ENCODE measurements around the gene PLPP7.
A peak's percentile ranks its signal among the peaks of the same experiment; 100 is the strongest.
"Not testable (repeated sequence)": the region's sequence is repeated elsewhere in the genome, so short reads cannot be mapped to it uniquely, and the experiment has no call there.

PLPP7 gene
- 0 to 0.09 (median 0) reads per million in 3 donors for total RNA-seq

DNA sequence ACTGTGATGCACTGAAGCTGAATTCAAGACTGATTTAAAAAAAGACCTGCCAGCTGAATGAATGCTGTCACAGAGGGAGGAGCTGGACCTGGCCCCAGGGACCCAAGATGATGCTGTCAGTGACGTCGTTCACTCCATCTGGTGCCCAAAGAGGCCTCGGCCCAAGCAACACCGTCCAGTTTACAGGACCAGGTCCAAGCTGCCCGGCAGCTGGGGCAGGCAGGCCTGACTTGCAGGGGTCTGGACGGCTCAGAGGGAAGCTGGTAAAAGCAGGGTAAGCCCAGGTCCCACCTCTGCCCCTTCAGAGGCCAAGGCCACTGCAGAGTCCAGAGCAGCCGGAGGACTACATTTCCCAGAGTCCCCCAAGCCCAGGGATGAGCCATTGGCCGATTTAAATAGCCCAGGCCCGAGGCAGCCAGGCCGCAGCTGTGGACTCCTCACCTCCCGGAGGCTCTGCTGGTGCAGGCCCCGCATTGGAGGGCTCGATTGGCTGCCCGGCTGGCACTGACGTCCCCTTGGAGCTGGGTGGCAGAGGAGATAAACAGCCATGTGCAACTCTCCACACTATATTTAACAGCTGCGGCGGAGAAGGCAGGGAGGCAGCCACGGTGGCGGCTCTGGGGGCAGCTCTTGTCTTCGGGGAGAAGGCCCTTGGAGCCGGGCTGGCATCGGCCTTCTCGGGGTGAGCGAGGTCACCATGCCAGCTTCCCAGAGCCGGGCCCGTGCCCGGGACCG is at the start of gene PLPP7:
PLPP7 (plus strand) TSS at position 423 of the 735 bp plus-strand sequence; CDS start at position 698, 275 bp downstream.
- H3K27me3 ChIP-seq (replicated peaks; ENCODE audit: control insufficient read depth, insufficient read depth, low read length, poor library complexity, severe bottlenecking): no peaks in the 10 kb centered on the region
- H3K9me3 ChIP-seq (ENCODE audit: control insufficient read depth, low read length): no peaks in the 10 kb centered on the region
- DNase-seq: no peak
- H3K4me3 ChIP-seq (ENCODE audit: insufficient read depth, low read depth, low read length, poor library complexity, severe bottlenecking): no peak within 1 kb of the TSS
- no peak within 1 kb of the TSS for H3K27ac ChIP-seq (ENCODE audit: insufficient read depth, low read length, poor library complexity, severe bottlenecking)
- no peaks in the 10 kb centered on the region for H3K4me1 ChIP-seq (ENCODE audit: control insufficient read depth, insufficient read depth, low read length, poor library complexity, severe bottlenecking)
- H3K36me3 ChIP-seq (ENCODE audit: control insufficient read depth, insufficient read depth, low read length): no peaks in the 10 kb centered on the region

DNA sequence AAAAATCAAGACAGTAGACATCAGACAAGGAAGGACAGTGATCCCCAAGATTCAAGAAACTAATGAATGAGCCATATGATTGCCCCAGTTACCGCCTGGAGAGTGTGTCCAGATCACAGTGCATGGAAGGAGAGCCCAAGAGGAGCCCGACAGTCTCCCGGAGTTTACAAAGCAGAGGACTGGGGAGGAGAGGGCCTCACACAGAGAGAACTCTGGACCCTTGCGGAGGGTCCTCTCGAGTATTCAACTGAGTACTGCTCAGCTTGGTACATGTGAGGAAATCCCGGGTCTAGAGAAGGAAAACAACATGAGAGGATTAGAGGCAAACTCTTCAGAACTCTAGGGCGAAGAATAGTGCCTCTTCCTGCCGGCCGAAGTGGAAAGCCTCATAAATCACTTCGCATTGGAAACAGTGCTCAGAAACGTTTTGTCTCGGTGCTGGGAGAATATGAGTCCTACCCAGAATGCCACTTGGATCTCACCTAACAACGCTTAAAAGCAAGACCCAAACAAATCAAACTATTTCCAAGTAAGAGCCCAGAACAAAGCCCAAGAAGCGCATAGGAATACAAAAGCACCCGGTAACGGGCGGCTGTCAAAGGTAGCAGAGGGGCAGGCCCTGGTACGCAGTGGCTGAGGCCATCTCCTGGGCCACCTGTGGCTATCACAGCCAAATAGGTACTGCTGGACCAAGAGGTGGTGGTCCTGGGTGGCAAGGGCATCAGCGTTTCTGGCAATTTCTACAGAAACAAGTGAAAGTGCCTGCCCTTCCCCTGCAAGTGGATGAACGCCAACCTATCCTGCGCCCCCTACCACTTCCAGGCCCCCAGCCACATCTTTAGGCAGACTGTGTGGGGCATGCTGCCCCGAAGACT is 49.2 kb upstream of the PLPP7 start:
- H3K27ac ChIP-seq (ENCODE audit: insufficient read depth, low read length, poor library complexity, severe bottlenecking): no peak overlapping the region
- DNase-seq: no peak
- peaks cover 5% of the 10 kb centered on the region for H3K36me3 ChIP-seq (ENCODE audit: control insufficient read depth, insufficient read depth, low read length)
- H3K4me3 ChIP-seq (ENCODE audit: insufficient read depth, low read depth, low read length, poor library complexity, severe bottlenecking): no peak overlapping the region
- no peaks in the 10 kb centered on the region for H3K27me3 ChIP-seq (replicated peaks; ENCODE audit: control insufficient read depth, insufficient read depth, low read length, poor library complexity, severe bottlenecking)
- peaks cover 27% of the 10 kb centered on the region for H3K4me1 ChIP-seq (ENCODE audit: control insufficient read depth, insufficient read depth, low read length, poor library complexity, severe bottlenecking)
- no peaks in the 10 kb centered on the region for H3K9me3 ChIP-seq (ENCODE audit: control insufficient read depth, low read length)

DNA sequence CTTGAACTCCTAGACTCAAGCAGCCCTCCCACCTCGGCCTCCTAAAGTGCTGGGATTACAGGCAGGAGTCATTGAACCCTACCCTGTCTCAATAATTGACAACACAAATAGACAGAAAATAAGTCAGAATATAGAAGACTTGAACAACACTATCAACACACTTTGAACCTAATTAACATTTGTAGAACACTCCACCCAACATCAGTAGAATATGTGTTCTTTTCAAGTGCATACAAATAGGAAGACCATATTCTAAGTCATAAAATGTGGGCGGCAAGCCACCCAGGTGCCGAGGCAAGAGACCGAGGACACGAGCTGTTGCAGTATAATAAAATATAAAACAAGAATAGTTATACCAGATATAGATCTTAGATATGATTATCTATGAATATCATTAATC is 45.2 kb upstream of the PLPP7 start:
- not testable (repeated sequence) for H3K36me3 ChIP-seq (ENCODE audit: control insufficient read depth, insufficient read depth, low read length); DNase-seq; H3K27me3 ChIP-seq (replicated peaks; ENCODE audit: control insufficient read depth, insufficient read depth, low read length, poor library complexity, severe bottlenecking); H3K4me1 ChIP-seq (ENCODE audit: control insufficient read depth, insufficient read depth, low read length, poor library complexity, severe bottlenecking); H3K4me3 ChIP-seq (ENCODE audit: insufficient read depth, low read depth, low read length, poor library complexity, severe bottlenecking); H3K27ac ChIP-seq (ENCODE audit: insufficient read depth, low read length, poor library complexity, severe bottlenecking); H3K9me3 ChIP-seq (ENCODE audit: control insufficient read depth, low read length)

DNA sequence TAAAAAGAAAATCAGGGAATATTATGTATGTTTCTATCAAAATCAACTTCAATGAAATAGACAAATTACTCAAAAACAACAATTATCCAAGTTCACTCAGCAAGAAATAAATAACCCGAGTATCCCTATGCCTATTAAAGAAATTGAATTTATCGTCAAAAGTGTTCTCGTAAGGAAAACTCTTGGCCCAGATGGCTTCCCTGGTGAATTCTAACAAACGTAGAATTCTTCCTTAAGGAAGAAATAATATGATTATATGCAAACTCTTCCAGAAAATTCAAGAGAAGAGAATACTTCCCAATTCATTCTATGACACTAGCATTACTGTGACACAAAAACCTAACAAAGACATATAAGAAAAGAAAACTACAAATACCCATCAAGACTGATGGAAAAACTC is 42.9 kb upstream of the PLPP7 start:
- Histone ChIP-seq H3K27me3 (replicated peaks; ENCODE audit: control insufficient read depth, insufficient read depth, low read length, poor library complexity, severe bottlenecking) (no peaks in the 10 kb centered on the region), H3K4me3 (ENCODE audit: insufficient read depth, low read depth, low read length, poor library complexity, severe bottlenecking) (no peak overlapping the region), H3K9me3 (ENCODE audit: control insufficient read depth, low read length) (no peaks in the 10 kb centered on the region), H3K4me1 (ENCODE audit: control insufficient read depth, insufficient read depth, low read length, poor library complexity, severe bottlenecking) (no peaks in the 10 kb centered on the region), H3K27ac (ENCODE audit: insufficient read depth, low read length, poor library complexity, severe bottlenecking) (no peak overlapping the region), H3K36me3 (ENCODE audit: control insufficient read depth, insufficient read depth, low read length) (no peaks in the 10 kb centered on the region)
- DNase-seq: no peak

DNA sequence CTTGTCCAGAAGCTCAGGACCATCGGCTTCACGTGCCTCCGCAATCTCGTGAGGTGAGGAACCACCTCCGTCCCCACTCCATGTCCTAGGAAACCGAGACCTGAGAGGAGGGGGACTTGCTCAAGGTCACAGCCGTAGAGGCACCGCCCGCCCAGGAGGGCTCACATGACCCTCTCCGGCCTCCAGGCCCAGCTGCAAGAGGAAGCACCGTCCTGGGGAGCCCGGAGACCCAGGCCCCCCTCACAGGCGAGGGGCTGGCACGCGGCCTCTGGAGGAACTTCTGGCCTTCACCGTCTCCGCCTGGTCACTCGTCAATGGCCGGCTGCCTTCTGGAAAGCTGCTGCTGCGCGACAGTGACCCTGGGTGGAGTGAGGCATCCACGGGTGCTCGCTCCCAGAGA is 37.4 kb upstream of the PLPP7 start:
- Histone ChIP-seq H3K27ac (ENCODE audit: insufficient read depth, low read length, poor library complexity, severe bottlenecking) (peak overlapping the region; percentile 18), H3K27me3 (replicated peaks; ENCODE audit: control insufficient read depth, insufficient read depth, low read length, poor library complexity, severe bottlenecking) (no peaks in the 10 kb centered on the region), H3K9me3 (ENCODE audit: control insufficient read depth, low read length) (no peaks in the 10 kb centered on the region), H3K4me3 (ENCODE audit: insufficient read depth, low read depth, low read length, poor library complexity, severe bottlenecking) (peak overlapping the region; percentile 15), H3K4me1 (ENCODE audit: control insufficient read depth, insufficient read depth, low read length, poor library complexity, severe bottlenecking) (peaks cover 48% of the 10 kb centered on the region), H3K36me3 (ENCODE audit: control insufficient read depth, insufficient read depth, low read length) (no peaks in the 10 kb centered on the region)
- DNase-seq: no peak

DNA sequence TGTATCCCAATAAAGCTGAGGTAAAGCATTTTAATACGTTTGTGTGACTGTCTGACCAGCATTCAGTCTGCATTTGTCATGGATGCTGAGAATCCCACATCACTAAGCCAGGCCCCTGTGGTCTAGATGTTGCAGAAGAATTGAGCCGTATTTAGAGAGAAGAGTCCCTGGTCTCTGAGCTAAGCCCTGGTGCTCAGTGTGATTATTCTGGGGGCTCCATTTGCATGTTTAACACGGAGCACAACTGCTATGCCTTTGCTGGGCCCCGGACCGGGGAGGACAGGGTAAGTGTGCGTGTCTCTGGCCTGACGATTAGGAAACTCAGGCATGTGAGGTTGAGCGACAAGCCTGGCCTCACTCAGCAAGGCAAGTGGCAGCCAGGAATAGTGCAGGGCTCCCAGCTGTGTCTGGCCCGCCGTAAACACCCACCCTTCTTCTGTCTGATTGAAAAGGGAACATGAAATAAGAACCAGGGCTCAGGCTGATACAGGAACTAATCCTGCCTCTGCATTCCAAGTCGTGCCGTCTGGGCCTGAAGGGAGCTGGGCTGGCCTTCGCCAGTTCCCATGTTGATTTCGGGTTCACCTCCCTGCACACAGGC is 35.5 kb upstream of the PLPP7 start:
- Histone ChIP-seq H3K4me3 (ENCODE audit: insufficient read depth, low read depth, low read length, poor library complexity, severe bottlenecking) (no peak overlapping the region), H3K36me3 (ENCODE audit: control insufficient read depth, insufficient read depth, low read length) (peaks cover 15% of the 10 kb centered on the region), H3K9me3 (ENCODE audit: control insufficient read depth, low read length) (no peaks in the 10 kb centered on the region), H3K27ac (ENCODE audit: insufficient read depth, low read length, poor library complexity, severe bottlenecking) (no peak overlapping the region), H3K27me3 (replicated peaks; ENCODE audit: control insufficient read depth, insufficient read depth, low read length, poor library complexity, severe bottlenecking) (no peaks in the 10 kb centered on the region), H3K4me1 (ENCODE audit: control insufficient read depth, insufficient read depth, low read length, poor library complexity, severe bottlenecking) (peaks cover 58% of the 10 kb centered on the region)
- DNase-seq: no peak

DNA sequence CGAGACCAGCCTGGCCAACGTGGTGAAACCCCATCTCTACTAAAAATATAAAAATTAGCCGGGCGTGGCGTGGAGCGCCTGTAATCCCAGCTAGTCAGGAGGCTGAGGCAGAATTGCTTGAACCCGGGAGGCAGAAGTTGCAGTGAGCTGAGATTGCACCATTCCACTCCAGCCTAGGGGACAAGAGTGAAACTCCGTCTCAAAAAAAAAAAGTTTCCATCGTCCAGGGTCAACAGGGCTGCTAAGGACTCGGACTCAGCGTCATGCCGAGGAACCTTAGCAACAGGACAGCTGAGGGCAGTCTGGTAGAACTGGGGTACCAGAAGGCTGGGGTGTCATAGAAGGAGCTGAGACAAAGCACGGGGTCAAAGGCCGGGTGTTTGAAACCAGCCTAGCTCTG is 34.9 kb upstream of the PLPP7 start:
- H3K27me3 ChIP-seq (replicated peaks; ENCODE audit: control insufficient read depth, insufficient read depth, low read length, poor library complexity, severe bottlenecking): no peaks in the 10 kb centered on the region
- H3K4me3 ChIP-seq (ENCODE audit: insufficient read depth, low read depth, low read length, poor library complexity, severe bottlenecking): no peak overlapping the region
- H3K9me3 ChIP-seq (ENCODE audit: control insufficient read depth, low read length): no peaks in the 10 kb centered on the region
- H3K36me3 ChIP-seq (ENCODE audit: control insufficient read depth, insufficient read depth, low read length): peaks cover 21% of the 10 kb centered on the region
- DNase-seq: no peak
- H3K4me1 ChIP-seq (ENCODE audit: control insufficient read depth, insufficient read depth, low read length, poor library complexity, severe bottlenecking): peaks cover 58% of the 10 kb centered on the region
- peak overlapping the region; percentile 76 for H3K27ac ChIP-seq (ENCODE audit: insufficient read depth, low read length, poor library complexity, severe bottlenecking)

DNA sequence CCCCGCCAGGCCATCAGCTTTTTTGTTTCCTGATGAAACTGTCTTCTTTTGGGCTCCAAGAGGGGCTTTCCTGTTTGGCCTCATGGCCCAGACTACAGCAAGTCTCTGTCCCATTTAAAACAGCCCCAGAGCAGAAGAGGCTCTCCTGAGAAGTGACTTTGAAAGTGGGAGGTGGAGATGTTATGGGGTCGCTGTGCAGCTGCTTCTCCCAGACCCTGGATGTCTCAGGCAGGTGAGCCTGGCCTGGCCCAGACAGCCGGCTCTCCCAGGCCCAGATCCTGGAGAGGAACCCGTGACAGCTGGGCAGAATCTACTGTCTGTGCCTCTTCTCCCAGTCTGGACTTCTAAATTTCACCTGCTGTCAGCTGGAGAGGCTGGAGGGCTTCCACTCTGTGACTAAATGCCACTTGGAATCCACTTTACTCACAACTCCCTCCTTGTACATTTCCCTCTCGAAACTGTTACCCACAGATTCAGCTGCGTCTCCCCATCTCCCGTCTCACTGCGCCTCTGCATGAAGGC is 33.8 kb upstream of the PLPP7 start:
- Histone ChIP-seq H3K9me3 (ENCODE audit: control insufficient read depth, low read length) (no peaks in the 10 kb centered on the region), H3K36me3 (ENCODE audit: control insufficient read depth, insufficient read depth, low read length) (peaks cover 32% of the 10 kb centered on the region), H3K27ac (ENCODE audit: insufficient read depth, low read length, poor library complexity, severe bottlenecking) (peak overlapping the region; percentile 76), H3K4me1 (ENCODE audit: control insufficient read depth, insufficient read depth, low read length, poor library complexity, severe bottlenecking) (peaks cover 64% of the 10 kb centered on the region), H3K27me3 (replicated peaks; ENCODE audit: control insufficient read depth, insufficient read depth, low read length, poor library complexity, severe bottlenecking) (no peaks in the 10 kb centered on the region), H3K4me3 (ENCODE audit: insufficient read depth, low read depth, low read length, poor library complexity, severe bottlenecking) (peak overlapping the region; percentile 6)
- no peak for DNase-seq

DNA sequence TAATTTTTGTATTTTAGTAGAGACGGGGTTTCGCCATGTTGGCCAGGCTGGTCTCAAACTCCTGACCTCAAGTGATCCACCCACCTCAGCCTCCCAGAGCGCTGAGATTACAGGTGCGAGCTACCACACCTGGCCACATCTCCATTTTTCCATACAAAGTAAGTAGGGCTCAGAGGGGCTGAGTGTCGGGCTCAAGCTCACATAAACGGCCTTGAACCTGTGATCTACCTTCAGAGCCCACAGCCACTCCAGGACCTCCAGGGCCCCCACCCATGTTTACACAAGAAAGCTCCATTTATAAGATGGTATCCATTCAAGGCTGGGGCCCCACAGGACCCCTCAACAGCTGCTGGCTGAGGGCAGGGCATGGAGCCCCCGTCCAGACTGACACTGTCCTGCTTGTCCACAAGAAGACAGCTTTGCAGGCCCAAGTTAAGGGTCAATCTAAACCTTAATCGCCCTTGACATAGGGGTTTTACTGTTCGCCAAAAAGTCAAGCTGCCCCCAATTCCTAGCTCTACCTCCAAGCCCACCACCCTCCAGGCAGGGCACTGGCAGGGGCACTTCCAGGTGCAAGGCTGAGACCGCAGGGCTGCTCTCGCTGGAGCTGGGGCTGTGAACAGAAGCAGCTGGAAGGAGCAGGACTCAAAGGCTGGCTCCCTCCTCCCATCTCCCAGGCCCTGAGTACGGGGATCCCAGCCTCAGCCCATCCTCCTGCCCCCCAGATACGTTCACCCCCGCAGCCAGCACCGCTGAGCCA is 32.1 kb upstream of the PLPP7 start:
- Histone ChIP-seq H3K4me3 (ENCODE audit: insufficient read depth, low read depth, low read length, poor library complexity, severe bottlenecking) (no peak overlapping the region), H3K36me3 (ENCODE audit: control insufficient read depth, insufficient read depth, low read length) (peaks cover 49% of the 10 kb centered on the region), H3K27ac (ENCODE audit: insufficient read depth, low read length, poor library complexity, severe bottlenecking) (peak overlapping the region; percentile 76), H3K4me1 (ENCODE audit: control insufficient read depth, insufficient read depth, low read length, poor library complexity, severe bottlenecking) (peaks cover 57% of the 10 kb centered on the region), H3K27me3 (replicated peaks; ENCODE audit: control insufficient read depth, insufficient read depth, low read length, poor library complexity, severe bottlenecking) (no peaks in the 10 kb centered on the region), H3K9me3 (ENCODE audit: control insufficient read depth, low read length) (no peaks in the 10 kb centered on the region)
- no peak for DNase-seq

Measured in effector memory CD4-positive, alpha-beta T cell (primary cell).